T-helper 1 cell treated with Interleukin-12 subunit alpha and Interleukin-12 subunit beta and Interleukin-4 antibody, amounts not matched to agents 30 μg/mL and 1 μg/mL, for 36 hours (primary cell): ENCODE measurements around the gene RNF32.

Source experiments
- H3K27ac Mint-ChIP-seq: one replicate; pipeline ENCODE4 v1.8.0; 2021; ENCODE audit warnings: mild to moderate bottlenecking, mixed read lengths
- H3K27me3 Mint-ChIP-seq: one replicate; pipeline ENCODE4 v1.8.0; 2021; ENCODE audit warnings: low read depth, mixed read lengths
- H3K36me3 Mint-ChIP-seq: one replicate; pipeline ENCODE4 v1.8.0; 2021; ENCODE audit warnings: low read depth, mixed read lengths
- H3K4me1 Mint-ChIP-seq: one replicate; pipeline ENCODE4 v1.8.0; 2021; ENCODE audit warnings: low read depth, mixed read lengths
- H3K4me3 Mint-ChIP-seq: one replicate; pipeline ENCODE4 v1.8.0; 2021; ENCODE audit warnings: mild to moderate bottlenecking, moderate library complexity, mixed read lengths
- H3K9me3 Mint-ChIP-seq: one replicate; pipeline ENCODE4 v1.8.0; 2021; ENCODE audit warnings: mixed read lengths

Gene RNF32

DNA sequence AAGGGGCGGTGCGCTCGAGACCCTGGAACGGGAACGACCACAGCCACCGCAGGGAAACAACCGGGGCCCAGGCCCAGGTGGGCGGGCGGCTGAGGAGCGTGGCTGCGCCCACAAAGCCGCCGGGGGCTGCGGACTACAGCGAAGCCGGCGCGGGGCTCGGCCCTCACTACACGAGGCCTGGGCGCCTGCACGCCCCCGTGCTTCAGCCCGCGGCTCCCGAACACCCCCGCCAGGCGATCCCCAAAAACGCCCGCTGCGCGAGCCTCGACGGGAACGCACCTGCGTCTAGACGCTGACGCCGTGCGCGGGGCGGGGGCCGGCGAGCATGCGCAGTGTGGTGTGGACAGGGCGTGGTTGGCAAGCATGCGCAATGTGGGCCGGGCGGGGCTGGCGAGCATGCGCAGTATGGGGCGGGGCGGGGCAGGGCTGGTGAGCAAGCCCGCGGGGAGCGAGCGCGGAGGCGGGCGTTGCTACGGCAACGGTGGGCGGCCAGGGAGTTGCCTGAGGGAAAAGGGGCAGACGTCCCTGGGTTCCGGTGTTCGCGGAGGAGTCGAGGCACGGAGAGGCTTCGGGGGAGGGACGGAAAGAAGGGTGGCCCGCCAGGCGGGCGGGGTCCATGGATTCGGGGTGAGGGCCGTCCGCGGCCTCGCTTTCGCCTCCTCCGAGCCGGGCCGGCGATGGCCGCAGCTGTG is at the start of gene RNF32:
TSS of gene RNF32 (plus strand) at position 518 of the 692 bp plus-strand sequence. CDS start 3,104 bp downstream, outside the sequence.
- Mint-ChIP-seq H3K9me3 (peaks cover 8% of the 10 kb centered on the region), H3K4me3 (peak within 1 kb of the TSS; percentile 94), H3K27ac (peak within 1 kb of the TSS; percentile 100), H3K36me3 (peaks cover 15% of the 10 kb centered on the region), H3K27me3 (peaks cover 8% of the 10 kb centered on the region), H3K4me1 (peaks cover 36% of the 10 kb centered on the region)

DNA sequence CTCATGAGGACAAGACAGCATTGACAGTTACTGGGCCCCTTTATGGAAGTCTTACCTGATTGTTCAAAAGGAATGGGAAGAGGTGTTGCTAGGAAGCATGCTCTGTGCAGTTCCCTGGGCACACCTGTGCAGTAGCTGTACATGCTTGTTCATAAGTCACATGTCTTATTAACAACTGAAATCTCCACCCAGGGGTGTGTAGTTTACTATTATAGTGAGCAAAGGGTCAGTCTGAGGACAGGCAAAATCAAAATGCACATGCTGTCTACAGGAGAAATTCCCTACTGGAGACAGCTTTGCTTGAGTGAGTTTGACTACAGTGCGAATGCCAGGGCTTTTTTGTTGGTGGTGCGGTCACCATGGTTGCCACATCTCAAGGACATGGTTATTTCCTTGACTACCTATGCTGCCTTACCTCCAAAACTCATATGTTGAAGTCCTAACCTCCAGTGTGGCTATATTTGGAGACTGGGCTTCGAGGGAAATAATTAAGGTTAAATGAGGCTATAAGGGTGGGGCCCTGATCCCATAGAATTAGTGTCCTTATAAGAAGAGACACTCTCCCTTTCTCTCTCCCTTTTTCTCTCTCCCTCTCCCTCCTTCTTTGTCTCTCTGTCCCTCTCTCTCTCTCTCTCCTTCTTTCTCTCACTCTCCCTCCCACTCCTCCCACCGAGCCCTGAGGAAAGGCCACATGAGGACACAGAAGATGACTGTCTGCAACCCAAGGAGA is 48.3 kb upstream of the RNF32 start:
- no peak overlapping the region for H3K4me3 Mint-ChIP-seq
- H3K27me3 Mint-ChIP-seq, result peaks cover 11% of the 10 kb centered on the region
- H3K4me1 Mint-ChIP-seq, result no peaks in the 10 kb centered on the region
- no peaks in the 10 kb centered on the region for H3K36me3 Mint-ChIP-seq
- no peak overlapping the region for H3K27ac Mint-ChIP-seq
- peaks cover 16% of the 10 kb centered on the region for H3K9me3 Mint-ChIP-seq

DNA sequence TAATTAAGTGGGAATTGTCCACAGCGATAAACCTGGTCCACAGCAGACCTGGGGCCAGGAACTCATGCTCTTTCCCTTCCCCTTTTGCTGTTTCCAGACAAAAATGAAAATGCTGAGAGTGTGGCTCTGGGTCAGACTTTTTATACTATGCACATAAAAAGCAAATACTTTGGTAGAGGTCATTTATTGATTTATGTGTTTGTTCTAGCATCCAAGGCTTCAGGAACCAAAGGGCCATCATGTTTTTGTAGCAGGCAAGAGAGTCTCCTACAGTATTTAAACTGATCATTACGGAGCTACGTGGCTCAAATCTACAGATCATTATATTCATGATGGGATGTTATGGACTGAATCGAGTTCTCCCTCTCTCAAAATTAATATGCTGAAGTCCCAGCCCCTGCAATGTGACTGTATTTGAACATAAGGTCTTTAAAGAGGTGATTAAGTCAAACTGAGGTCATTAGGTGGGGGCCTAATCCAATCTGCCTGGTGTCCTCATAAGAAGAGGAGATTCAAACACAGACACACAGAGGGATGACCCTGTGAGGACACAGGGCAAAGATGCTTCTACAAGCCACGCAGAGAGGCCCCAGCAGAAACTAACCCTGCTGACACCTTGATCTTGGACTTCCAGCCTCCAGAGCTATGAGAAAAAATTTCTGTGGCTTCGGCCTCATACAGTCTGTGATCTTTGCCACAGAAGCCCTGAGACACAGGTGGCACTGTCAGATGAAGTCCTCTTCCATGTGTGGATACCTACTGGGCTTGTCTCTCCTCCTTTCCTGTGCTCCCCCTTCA is 46.1 kb upstream of the RNF32 start:
- H3K27ac Mint-ChIP-seq, result no peak overlapping the region
- H3K27me3 Mint-ChIP-seq, result peaks cover 19% of the 10 kb centered on the region

DNA sequence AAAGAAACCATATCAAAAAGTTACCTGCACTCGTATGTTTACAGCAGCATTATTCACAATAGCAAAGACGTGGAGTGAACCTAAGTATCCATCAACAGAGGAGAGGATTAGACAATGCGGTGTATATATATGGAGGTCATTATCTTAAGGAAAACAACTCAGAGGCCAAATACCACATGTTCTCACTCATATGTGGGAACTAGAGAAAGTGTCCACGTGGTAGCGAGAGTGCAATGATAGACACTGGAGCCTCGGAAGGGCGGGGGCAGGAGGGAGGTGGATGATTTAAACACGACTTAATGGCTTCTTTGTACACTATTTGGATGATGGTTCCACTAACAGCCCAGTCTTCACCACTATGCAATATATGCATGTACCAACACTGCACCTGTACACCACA is 40.1 kb upstream of the RNF32 start:
- Mint-ChIP-seq H3K4me3 (no peak overlapping the region), H3K27ac (no peak overlapping the region)

More for the DNA sequence above, 46.1 kb upstream of the RNF32 start:
- Mint-ChIP-seq H3K4me3 (no peak overlapping the region), H3K4me1 (no peaks in the 10 kb centered on the region), H3K9me3 (peaks cover 21% of the 10 kb centered on the region), H3K36me3 (no peaks in the 10 kb centered on the region)

DNA sequence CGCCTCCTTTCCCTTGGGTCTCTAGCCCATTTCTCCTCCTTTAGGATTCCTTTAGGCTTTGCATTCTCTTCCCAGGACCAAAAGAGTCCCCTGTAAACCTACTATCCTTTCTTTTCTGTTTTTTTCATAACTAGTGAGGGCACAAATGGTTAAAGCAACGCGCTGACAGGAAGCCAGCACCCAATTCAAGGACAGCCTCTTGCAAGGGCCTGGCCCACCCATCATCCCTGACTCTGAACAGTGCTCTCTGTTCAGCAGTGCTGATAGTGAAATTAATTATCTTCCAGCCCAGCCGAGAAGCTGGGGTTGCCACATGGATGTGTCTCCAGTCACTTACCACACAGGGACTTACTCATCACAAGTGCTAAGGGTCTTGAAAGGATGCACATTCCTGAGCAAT is 38.3 kb upstream of the RNF32 start:
- Mint-ChIP-seq H3K36me3 (no peaks in the 10 kb centered on the region), H3K9me3 (peaks cover 6% of the 10 kb centered on the region), H3K27me3 (peaks cover 38% of the 10 kb centered on the region), H3K4me1 (no peaks in the 10 kb centered on the region), H3K4me3 (no peak overlapping the region), H3K27ac (no peak overlapping the region)

More for the DNA sequence above, 40.1 kb upstream of the RNF32 start:
- H3K27me3 Mint-ChIP-seq, result peaks cover 34% of the 10 kb centered on the region
- peaks cover 6% of the 10 kb centered on the region for H3K9me3 Mint-ChIP-seq
- H3K4me1 Mint-ChIP-seq, result no peaks in the 10 kb centered on the region
- no peaks in the 10 kb centered on the region for H3K36me3 Mint-ChIP-seq

DNA sequence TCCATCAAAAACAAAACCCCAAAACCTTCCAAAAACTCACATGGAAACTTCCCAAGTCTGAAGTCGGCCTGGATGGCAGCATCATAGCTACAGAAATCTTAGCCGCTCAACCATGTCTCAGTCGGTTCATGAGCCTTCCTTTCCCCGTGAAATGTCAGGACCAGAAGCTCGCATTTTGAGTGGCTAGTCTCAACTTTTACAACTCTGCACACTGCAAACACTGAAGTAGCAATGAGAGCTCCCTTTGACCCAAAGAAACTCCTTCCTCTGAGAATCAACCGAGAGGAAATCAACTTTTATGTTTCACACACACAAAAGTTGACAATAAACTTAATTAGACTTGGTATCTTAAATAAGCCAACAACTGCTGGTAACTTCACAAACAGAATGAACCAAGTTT is 37.6 kb upstream of the RNF32 start:
- H3K27ac Mint-ChIP-seq, result no peak overlapping the region
- H3K4me3 Mint-ChIP-seq, result no peak overlapping the region
- peaks cover 36% of the 10 kb centered on the region for H3K27me3 Mint-ChIP-seq
- H3K36me3 Mint-ChIP-seq, result no peaks in the 10 kb centered on the region
- H3K4me1 Mint-ChIP-seq, result no peaks in the 10 kb centered on the region
- peaks cover 3% of the 10 kb centered on the region for H3K9me3 Mint-ChIP-seq

DNA sequence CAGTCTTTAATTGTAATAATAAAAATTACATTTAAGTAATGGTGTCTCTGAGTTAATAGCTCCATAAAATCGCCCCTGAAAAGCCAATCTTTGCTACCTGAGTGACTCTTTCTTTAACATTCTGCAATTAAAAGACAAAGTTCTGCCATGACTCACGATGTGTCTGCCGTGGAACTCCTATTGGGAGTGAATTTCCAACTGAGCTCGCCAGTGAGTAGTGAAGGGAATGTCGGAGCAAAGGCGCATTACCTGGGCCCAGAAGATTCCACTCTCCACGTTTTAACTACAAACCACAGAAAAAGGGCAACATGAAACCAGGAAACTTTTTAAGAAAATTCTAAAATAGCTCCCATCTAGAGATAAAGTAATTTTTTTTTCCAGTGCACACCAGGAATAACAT is 36.9 kb upstream of the RNF32 start:
- no peak overlapping the region for H3K27ac Mint-ChIP-seq
- no peaks in the 10 kb centered on the region for H3K36me3 Mint-ChIP-seq
- H3K27me3 Mint-ChIP-seq, result peaks cover 36% of the 10 kb centered on the region
- H3K4me1 Mint-ChIP-seq, result peaks cover under 1% of the 10 kb centered on the region
- H3K9me3 Mint-ChIP-seq, result no peaks in the 10 kb centered on the region
- no peak overlapping the region for H3K4me3 Mint-ChIP-seq

DNA sequence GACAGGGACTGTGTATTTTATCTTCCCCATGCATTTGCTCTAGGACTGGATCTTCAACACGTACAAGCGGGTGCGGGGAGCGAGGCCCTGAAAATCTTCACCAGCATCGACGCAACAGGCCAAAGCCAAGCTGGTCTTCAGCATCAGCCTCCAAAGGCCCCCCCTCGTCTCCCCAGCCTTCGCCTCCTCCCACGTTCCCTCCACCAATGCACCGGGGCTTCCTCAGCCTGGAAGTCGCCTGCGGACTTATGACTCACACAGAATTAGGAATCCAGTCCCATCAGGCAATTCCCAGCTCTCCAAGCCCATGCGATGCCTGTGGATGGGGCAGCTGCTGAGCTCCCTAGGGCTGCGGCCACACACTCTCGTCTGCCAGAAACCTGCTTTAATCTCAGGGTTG is 36.3 kb upstream of the RNF32 start:
- H3K27me3 Mint-ChIP-seq, result peaks cover 39% of the 10 kb centered on the region
- no peaks in the 10 kb centered on the region for H3K9me3 Mint-ChIP-seq
- H3K4me3 Mint-ChIP-seq, result no peak overlapping the region
- no peaks in the 10 kb centered on the region for H3K36me3 Mint-ChIP-seq
- peaks cover 4% of the 10 kb centered on the region for H3K4me1 Mint-ChIP-seq
- H3K27ac Mint-ChIP-seq, result no peak overlapping the region

DNA sequence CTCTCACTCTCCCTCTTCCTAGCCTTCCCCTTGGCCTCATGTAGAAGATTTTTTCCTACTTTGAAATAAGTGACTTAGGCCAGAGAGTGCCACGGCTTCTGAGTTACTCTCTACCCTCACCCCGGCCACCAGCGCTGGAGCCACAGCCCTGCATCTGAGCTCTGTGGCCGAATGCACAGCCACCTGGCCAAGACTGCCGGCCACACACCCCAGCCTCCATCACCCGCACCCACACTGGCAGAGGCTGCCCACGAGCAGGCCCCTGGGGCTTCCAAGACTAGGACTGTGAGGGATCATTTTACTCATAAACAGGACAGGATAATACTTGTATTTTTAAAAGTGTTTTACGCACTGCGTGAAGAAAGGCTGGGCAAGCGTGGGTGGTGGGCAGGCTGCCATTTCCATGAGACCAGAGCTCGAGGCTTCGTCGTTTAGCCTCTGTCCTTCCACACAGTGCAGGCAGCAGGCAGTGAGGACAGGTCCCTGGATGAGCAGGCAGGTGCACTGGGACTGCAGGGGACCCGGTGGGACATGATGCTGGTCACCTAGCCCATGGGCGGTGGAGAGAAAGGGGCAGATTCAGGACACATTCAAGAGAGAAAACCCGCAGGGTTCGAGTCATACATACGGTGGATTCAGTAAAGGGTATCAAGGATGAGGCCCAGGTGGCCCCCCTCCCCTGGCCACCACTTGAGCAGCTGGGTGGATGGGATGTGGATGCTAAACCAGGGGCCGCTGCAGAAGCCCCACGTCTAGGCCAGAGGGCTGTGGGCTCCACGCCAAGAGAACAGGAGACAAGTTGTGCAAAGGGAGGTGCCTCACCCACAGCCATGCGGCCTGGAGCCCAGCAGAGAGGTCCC is 35.5 kb upstream of the RNF32 start:
- H3K27me3 Mint-ChIP-seq, result peaks cover 47% of the 10 kb centered on the region
- no peaks in the 10 kb centered on the region for H3K9me3 Mint-ChIP-seq
- H3K4me3 Mint-ChIP-seq, result no peak overlapping the region

DNA sequence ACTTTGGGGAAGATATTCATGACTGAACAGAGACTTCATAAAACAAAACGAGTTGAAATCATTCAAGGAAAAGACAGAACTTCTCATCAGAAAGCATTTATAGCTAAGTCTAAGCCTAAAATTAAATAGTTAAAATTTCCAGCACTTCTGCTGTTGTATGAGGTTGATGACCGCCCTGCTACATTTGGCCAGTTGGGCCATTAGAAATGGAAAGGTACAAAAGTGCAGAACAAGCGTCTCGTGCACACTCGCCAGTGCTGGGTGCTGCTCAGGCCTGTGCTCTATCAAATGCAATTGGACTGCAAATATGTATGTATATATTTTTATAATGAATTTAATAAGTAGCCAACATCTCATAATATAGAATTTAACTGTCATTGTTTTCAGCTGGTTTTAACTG is 34.4 kb upstream of the RNF32 start:
- H3K36me3 Mint-ChIP-seq, result no peaks in the 10 kb centered on the region
- H3K4me3 Mint-ChIP-seq, result no peak overlapping the region
- peaks cover 8% of the 10 kb centered on the region for H3K4me1 Mint-ChIP-seq
- no peak overlapping the region for H3K27ac Mint-ChIP-seq
- H3K27me3 Mint-ChIP-seq, result peaks cover 56% of the 10 kb centered on the region
- H3K9me3 Mint-ChIP-seq, result no peaks in the 10 kb centered on the region

More for the DNA sequence above, 35.5 kb upstream of the RNF32 start:
- Mint-ChIP-seq H3K4me1 (peaks cover 4% of the 10 kb centered on the region), H3K36me3 (no peaks in the 10 kb centered on the region), H3K27ac (no peak overlapping the region)

DNA sequence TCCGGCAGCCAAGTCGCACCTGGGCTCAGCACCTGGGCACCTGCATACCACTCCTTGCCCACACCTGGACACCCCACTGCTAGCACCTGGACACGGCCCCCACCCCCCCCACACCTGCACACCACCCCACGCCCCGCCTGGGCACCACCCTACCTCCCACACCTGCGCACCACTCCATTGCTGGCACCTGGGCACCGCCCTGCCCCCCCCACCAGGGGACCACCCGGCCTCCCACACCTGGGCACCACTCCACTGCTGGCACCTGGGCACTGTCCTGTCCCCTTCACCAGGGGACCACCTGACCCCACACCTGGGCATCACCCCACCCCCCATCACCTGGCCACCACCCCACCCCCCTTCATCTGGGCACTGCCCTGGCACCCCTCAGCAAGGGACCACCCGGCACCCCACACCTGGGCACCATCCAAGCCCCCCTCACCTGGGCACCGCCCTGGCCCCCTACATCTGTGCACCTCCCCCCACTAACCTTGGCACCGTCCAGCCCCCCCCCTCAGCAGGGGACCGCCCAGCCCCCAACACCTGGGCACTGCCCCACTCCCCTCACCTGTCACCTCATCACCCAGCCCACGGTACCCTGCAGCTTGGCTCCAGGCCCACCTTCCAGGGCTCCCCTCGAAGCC is 33.8 kb upstream of the RNF32 start:
- Mint-ChIP-seq H3K9me3 (no peaks in the 10 kb centered on the region), H3K36me3 (no peaks in the 10 kb centered on the region), H3K27ac (no peak overlapping the region), H3K4me3 (no peak overlapping the region), H3K4me1 (peaks cover 8% of the 10 kb centered on the region), H3K27me3 (peaks cover 56% of the 10 kb centered on the region)

DNA sequence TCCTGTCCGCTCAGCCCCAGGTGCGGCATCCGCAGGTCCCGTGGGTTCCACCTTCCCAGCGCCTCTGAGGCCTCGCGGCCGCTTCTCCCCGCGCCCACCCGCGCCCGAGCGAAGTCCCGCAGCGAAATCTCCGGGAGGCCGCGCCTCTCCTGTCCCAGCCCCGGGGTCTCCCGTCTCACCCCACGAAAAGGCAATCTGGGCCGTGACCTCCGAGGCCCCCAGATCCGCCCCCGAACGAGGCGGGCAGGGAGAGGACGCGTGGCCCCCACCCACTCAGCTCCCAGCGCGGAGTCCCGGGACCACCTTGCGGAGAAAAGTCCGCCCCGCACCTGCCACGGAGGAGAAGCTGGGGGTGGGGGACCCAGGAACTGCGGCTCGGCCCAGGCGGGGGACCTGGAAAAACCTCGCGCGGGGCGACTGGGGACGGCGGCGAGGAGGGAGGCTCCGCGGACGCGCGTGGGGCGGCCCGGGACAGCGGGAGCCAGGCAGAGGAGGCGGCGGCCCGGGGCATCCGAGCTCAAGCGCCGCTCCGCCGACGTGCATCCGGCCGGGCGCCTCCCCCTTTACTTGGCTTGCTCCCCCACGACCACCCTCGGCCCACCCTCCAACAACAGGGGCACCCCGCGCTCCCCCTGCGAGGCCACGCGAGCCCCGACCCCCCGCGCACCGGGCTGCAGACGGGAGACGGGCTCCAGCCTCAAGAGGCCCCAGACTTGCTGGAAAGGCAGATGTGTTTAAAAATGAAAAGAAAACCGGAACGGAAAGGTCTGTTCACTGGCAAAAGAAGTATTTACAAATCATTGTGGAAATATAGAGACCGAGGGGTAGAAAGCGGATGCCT is 33.0 kb upstream of the RNF32 start:
- peaks cover 16% of the 10 kb centered on the region for H3K4me1 Mint-ChIP-seq
- H3K27me3 Mint-ChIP-seq, result peaks cover 50% of the 10 kb centered on the region
- H3K9me3 Mint-ChIP-seq, result no peaks in the 10 kb centered on the region
- no peaks in the 10 kb centered on the region for H3K36me3 Mint-ChIP-seq
- no peak overlapping the region for H3K27ac Mint-ChIP-seq
- H3K4me3 Mint-ChIP-seq, result no peak overlapping the region

DNA sequence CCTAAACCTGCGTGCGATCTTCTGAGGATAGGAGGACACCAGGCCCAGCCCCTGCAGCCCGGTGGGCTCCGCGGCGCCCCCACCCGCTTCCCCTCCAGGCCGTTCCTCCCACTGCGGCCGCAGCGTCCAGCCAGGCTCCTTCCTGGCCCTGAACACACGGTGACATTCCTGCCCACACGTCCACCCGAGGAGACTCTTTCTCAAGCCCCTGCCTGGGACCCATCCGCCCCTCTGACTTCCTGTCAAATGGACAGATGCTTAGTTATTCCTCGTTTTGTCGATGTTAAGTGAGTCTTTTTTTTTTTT is 32.4 kb upstream of the RNF32 start:
- Mint-ChIP-seq H3K4me3 (no peak overlapping the region), H3K9me3 (no peaks in the 10 kb centered on the region), H3K27ac (no peak overlapping the region), H3K4me1 (peaks cover 21% of the 10 kb centered on the region), H3K27me3 (peaks cover 49% of the 10 kb centered on the region), H3K36me3 (peaks cover 3% of the 10 kb centered on the region)
